8988T (cell line): ENCODE results near the gene ZC3H7B.

Experiments used
- DNase-seq: peaks from one replicate; pipeline ENCODE4 v3.0.0; 2011

Gene ZC3H7B

GRCh38 chr22:41333806-41334205 is 32.5 kb downstream of the ZC3H7B start:
- no peak for DNase-seq

GRCh38 chr22:41334215-41334614 is 32.9 kb downstream of the ZC3H7B start:
- DNase-seq = no peak

- DNase-seq = no peak
These were observed 33.8 kb downstream of the ZC3H7B start for GRCh38 chr22:41334951-41335635.

- DNase-seq = no peak
These were observed 37.4 kb downstream of the ZC3H7B start for GRCh38 chr22:41338614-41339212.

- no peak for DNase-seq
These were observed 38.5 kb downstream of the ZC3H7B start for GRCh38 chr22:41339823-41340222.

- DNase-seq = no peak
These were observed 39.0 kb downstream of the ZC3H7B start for GRCh38 chr22:41340357-41340756.

- no peak for DNase-seq
These were observed 39.7 kb downstream of the ZC3H7B start for GRCh38 chr22:41341012-41341411.

- DNase-seq = no peak
These were observed 40.7 kb downstream of the ZC3H7B start for GRCh38 chr22:41341990-41342389.

GRCh38 chr22:41343300-41343699 is 42.0 kb downstream of the ZC3H7B start:
- DNase-seq = no peak

GRCh38 chr22:41343717-41344116 is 42.4 kb downstream of the ZC3H7B start:
- DNase-seq = no peak

- DNase-seq = no peak
These were observed 43.0 kb downstream of the ZC3H7B start for GRCh38 chr22:41344189-41344788.

- no peak for DNase-seq
These were observed 44.5 kb downstream of the ZC3H7B start for GRCh38 chr22:41345807-41346335.

- no peak for DNase-seq
These were observed 45.9 kb downstream of the ZC3H7B start for GRCh38 chr22:41347066-41347859.

GRCh38 chr22:41348964-41349484 is 47.7 kb downstream of the ZC3H7B start:
- no peak for DNase-seq

- no peak for DNase-seq
These were observed 48.8 kb downstream of the ZC3H7B start for GRCh38 chr22:41350087-41350486.

GRCh38 chr22:41351011-41351410 is 49.7 kb downstream of the ZC3H7B start:
- no peak for DNase-seq

- peak; percentile 50 for DNase-seq
These were observed 50.7 kb downstream of the ZC3H7B start for GRCh38 chr22:41352058-41352457.

- no peak for DNase-seq
These were observed 52.7 kb downstream of the ZC3H7B start for GRCh38 chr22:41353862-41354575.

GRCh38 chr22:41354979-41355378 is 53.7 kb downstream of the ZC3H7B start:
- DNase-seq = no peak

GRCh38 chr22:41355895-41356294 is 54.6 kb downstream of the ZC3H7B start:
- DNase-seq = no peak

GRCh38 chr22:41356430-41357028 is 55.2 kb downstream of the ZC3H7B start:
- DNase-seq = no peak

- no peak for DNase-seq
These were observed 55.9 kb downstream of the ZC3H7B start for GRCh38 chr22:41357191-41357590.
